Vagina (tissue), 2 donors: ENCODE data around the gene DCTN5.

Experiments used
- CTCF ChIP-seq, 3 experiments: fragments of 450-650 bp in 2 of 3; fragments of 200-600 bp in 1 of 3; sonication (generic) in 1 of 3; IDR thresholded peaks; one replicate each; pipeline ENCODE4 v1.5.1; 2017 to 2019; ENCODE audit warnings: antibody characterized with exemption in 3 of 3, mild to moderate bottlenecking in 2 of 3, moderate library complexity in 2 of 3
- POLR2A ChIP-seq, 2 donors: fragments of 450-650 bp; IDR thresholded peaks; one replicate each; pipeline ENCODE4 v1.6.1; 2017; ENCODE audit warnings: antibody characterized with exemption in 2 of 2, mild to moderate bottlenecking in 2 of 2, moderate library complexity in 2 of 2

- TF ChIP-seq CTCF (IDR thresholded peaks at IDR 0.05) (no peak), POLR2A (IDR thresholded peaks at IDR 0.05) (no peak)
Observed at GRCh38 chr16:23709536-23709935, 68.3 kb downstream of the DCTN5 start.
